ENCODE measurements around the gene SRSF7.

- no peak for TF ChIP-seq POLR2A (IDR thresholded peaks at IDR 0.05; ENCODE audit: low read length)
- TF ChIP-seq GATA1 (IDR thresholded peaks at IDR 0.05; ENCODE audit: low read depth, low read length) = no peak
Measured at GRCh38 chr2:38747007-38747424, 4.1 kb downstream of the SRSF7 start.
